Inflammatory macrophage treated with lipopolysaccharide for 4 hours (primary cell): Measurements from ENCODE around the gene YWHAE.
"Not testable (repeated sequence)": the region's sequence is repeated elsewhere in the genome, so short reads cannot be mapped to it uniquely, and the experiment has no call there.

Experiments
- DNase-seq: peaks from one replicate; pipeline ENCODE4 v3.0.0-alpha.2; 2020

YWHAE gene

GRCh38 chr17:1399679-1400512, at the start of gene YWHAE:
Gene YWHAE, minus strand, starts transcription at chr17:1400222. Its CDS starts 112 bp downstream, at chr17:1400110.
- DNase-seq = peak; percentile 98

- no peak for DNase-seq
These were observed 49.5 kb upstream of the YWHAE start for GRCh38 chr17:1449412-1449967.

GRCh38 chr17:1447052-1447451, 47.0 kb upstream of the YWHAE start:
- no peak for DNase-seq

GRCh38 chr17:1446201-1446600, 46.2 kb upstream of the YWHAE start:
- DNase-seq = no peak

GRCh38 chr17:1445695-1446094, 45.7 kb upstream of the YWHAE start:
- DNase-seq = not testable (repeated sequence)

- DNase-seq = not testable (repeated sequence)
These were observed 42.7 kb upstream of the YWHAE start for GRCh38 chr17:1442721-1443120.

- no peak for DNase-seq
These were observed 42.2 kb upstream of the YWHAE start for GRCh38 chr17:1442187-1442586.

GRCh38 chr17:1440921-1441320, 40.9 kb upstream of the YWHAE start:
- no peak for DNase-seq

- no peak for DNase-seq
These were observed 38.6 kb upstream of the YWHAE start for GRCh38 chr17:1438593-1439083.

GRCh38 chr17:1435326-1435725, 35.3 kb upstream of the YWHAE start:
- DNase-seq = no peak

GRCh38 chr17:1434150-1434549, 34.1 kb upstream of the YWHAE start:
- no peak for DNase-seq

- no peak for DNase-seq
These were observed 31.6 kb upstream of the YWHAE start for GRCh38 chr17:1431631-1432104.

GRCh38 chr17:1423456-1424135, 23.6 kb upstream of the YWHAE start:
- DNase-seq = no peak

- peak; percentile 81 for DNase-seq
These were observed 22.9 kb upstream of the YWHAE start for GRCh38 chr17:1422885-1423284.

- DNase-seq = no peak
These were observed 21.4 kb upstream of the YWHAE start for GRCh38 chr17:1421470-1421869.

GRCh38 chr17:1420981-1421380, 21.0 kb upstream of the YWHAE start:
- DNase-seq = no peak

GRCh38 chr17:1420163-1420562, 20.1 kb upstream of the YWHAE start:
- no peak for DNase-seq

GRCh38 chr17:1418476-1418875, 18.5 kb upstream of the YWHAE start:
- not testable (repeated sequence) for DNase-seq

- no peak for DNase-seq
These were observed 16.4 kb upstream of the YWHAE start for GRCh38 chr17:1416414-1416813.

GRCh38 chr17:1414634-1415033, 14.6 kb upstream of the YWHAE start:
- DNase-seq = no peak

GRCh38 chr17:1414001-1414574, 14.1 kb upstream of the YWHAE start:
- DNase-seq = no peak

GRCh38 chr17:1413281-1413791, 13.3 kb upstream of the YWHAE start:
- peak; percentile 25 for DNase-seq
